Neuron (in vitro differentiated cells): Measurements from ENCODE around the gene PRR22.

ENCODE experiments used
- H2AFZ ChIP-seq: one replicate; pipeline ENCODE4 v1.6.1; 2013; ENCODE audit warnings: low read depth, mild to moderate bottlenecking, inconsistent platforms, low read length, moderate library complexity
- H3K27me3 ChIP-seq: one replicate; pipeline ENCODE4 v1.6.1; 2013; ENCODE audit warnings: low read length; ENCODE audit not compliant: insufficient read depth
- H3K36me3 ChIP-seq: one replicate; pipeline ENCODE4 v1.6.1; 2013; ENCODE audit warnings: low read length; ENCODE audit not compliant: insufficient read depth
- H3K4me1 ChIP-seq: one replicate; pipeline ENCODE4 v1.6.1; 2013; ENCODE audit warnings: low read length; ENCODE audit not compliant: insufficient read depth
- H3K4me3 ChIP-seq: 2 replicates; pipeline ENCODE4 v1.5.1; 2013; ENCODE audit warnings: mild to moderate bottlenecking, low read length, moderate library complexity
- H3K9me3 ChIP-seq: one replicate; pipeline ENCODE4 v1.6.1; 2013; ENCODE audit warnings: low read length

PRR22 gene

GRCh38 chr19:5793188-5793587 is 8.6 kb upstream of the PRR22 start:
- H3K4me3 ChIP-seq = no peak overlapping the region
- H3K9me3 ChIP-seq = no peaks in the 10 kb centered on the region

GRCh38 chr19:5792224-5792623 is 7.7 kb upstream of the PRR22 start:
- H3K36me3 ChIP-seq = peaks cover 27% of the 10 kb centered on the region
- H2AFZ ChIP-seq = no peak overlapping the region
- H3K27me3 ChIP-seq = no peaks in the 10 kb centered on the region
- no peaks in the 10 kb centered on the region for H3K9me3 ChIP-seq
- H3K4me3 ChIP-seq = no peak overlapping the region
- peaks cover 7% of the 10 kb centered on the region for H3K4me1 ChIP-seq

More at GRCh38 chr19:5793188-5793587, 8.6 kb upstream of the PRR22 start:
- Histone ChIP-seq H3K4me1 (peaks cover 7% of the 10 kb centered on the region), H3K36me3 (peaks cover 17% of the 10 kb centered on the region), H3K27me3 (no peaks in the 10 kb centered on the region), H2AFZ (no peak overlapping the region)

- Histone ChIP-seq H2AFZ (peak within 1 kb of the TSS; percentile 39), H3K36me3 (peaks cover 40% of the 10 kb centered on the region), H3K4me1 (peaks cover 7% of the 10 kb centered on the region), H3K9me3 (no peaks in the 10 kb centered on the region), H3K27me3 (no peaks in the 10 kb centered on the region), H3K4me3 (peak within 1 kb of the TSS; percentile 75)
These were observed 6.3 kb upstream of the PRR22 start, which contains the start of gene DUS3L for GRCh38 chr19:5790559-5791520. Gene DUS3L (minus strand): TSS chr19:5791163. CDS start chr19:5791141, 22 bp downstream.

- Histone ChIP-seq H3K36me3 (peaks cover 47% of the 10 kb centered on the region), H3K9me3 (no peaks in the 10 kb centered on the region), H3K4me3 (peak overlapping the region; percentile 75), H2AFZ (no peak overlapping the region), H3K27me3 (no peaks in the 10 kb centered on the region), H3K4me1 (peaks cover 7% of the 10 kb centered on the region)
These were observed 5.5 kb upstream of the PRR22 start for GRCh38 chr19:5789886-5790558.

GRCh38 chr19:5789351-5789761 is 4.8 kb upstream of the PRR22 start:
- Histone ChIP-seq H3K4me1 (peaks cover 7% of the 10 kb centered on the region), H3K27me3 (no peaks in the 10 kb centered on the region), H3K4me3 (no peak overlapping the region), H3K36me3 (peaks cover 51% of the 10 kb centered on the region), H3K9me3 (no peaks in the 10 kb centered on the region), H2AFZ (no peak overlapping the region)

GRCh38 chr19:5788422-5788821 is 3.9 kb upstream of the PRR22 start:
- no peak overlapping the region for H2AFZ ChIP-seq
- no peaks in the 10 kb centered on the region for H3K9me3 ChIP-seq
- H3K27me3 ChIP-seq = no peaks in the 10 kb centered on the region
- H3K36me3 ChIP-seq = peaks cover 54% of the 10 kb centered on the region
- H3K4me1 ChIP-seq = peaks cover 7% of the 10 kb centered on the region
- H3K4me3 ChIP-seq = no peak overlapping the region

GRCh38 chr19:5787409-5788182 is 3.0 kb upstream of the PRR22 start:
- no peak overlapping the region for H2AFZ ChIP-seq
- no peaks in the 10 kb centered on the region for H3K27me3 ChIP-seq
- H3K9me3 ChIP-seq = no peaks in the 10 kb centered on the region
- H3K4me1 ChIP-seq = peaks cover 7% of the 10 kb centered on the region
- H3K4me3 ChIP-seq = no peak overlapping the region
- H3K36me3 ChIP-seq = peaks cover 57% of the 10 kb centered on the region

- no peaks in the 10 kb centered on the region for H3K27me3 ChIP-seq
- no peak overlapping the region for H3K4me3 ChIP-seq
- H3K4me1 ChIP-seq = peaks cover 7% of the 10 kb centered on the region
- H2AFZ ChIP-seq = no peak overlapping the region
- no peaks in the 10 kb centered on the region for H3K9me3 ChIP-seq
- H3K36me3 ChIP-seq = peaks cover 57% of the 10 kb centered on the region
These were observed 2.3 kb upstream of the PRR22 start for GRCh38 chr19:5786593-5787408.

- Histone ChIP-seq H2AFZ (no peak overlapping the region), H3K9me3 (no peaks in the 10 kb centered on the region), H3K36me3 (peaks cover 57% of the 10 kb centered on the region), H3K4me1 (peaks cover 7% of the 10 kb centered on the region), H3K4me3 (no peak overlapping the region), H3K27me3 (no peaks in the 10 kb centered on the region)
These were observed 877 bp upstream of the PRR22 start for GRCh38 chr19:5785423-5785822.

GRCh38 chr19:5782945-5783919 is 1.3 kb downstream of the PRR22 start:
- H3K4me1 ChIP-seq = no peaks in the 10 kb centered on the region
- no peak overlapping the region for H2AFZ ChIP-seq
- H3K4me3 ChIP-seq = no peak overlapping the region
- H3K36me3 ChIP-seq = peaks cover 40% of the 10 kb centered on the region
- no peaks in the 10 kb centered on the region for H3K27me3 ChIP-seq
- H3K9me3 ChIP-seq = no peaks in the 10 kb centered on the region

GRCh38 chr19:5782322-5782721 is 2.2 kb downstream of the PRR22 start:
- Histone ChIP-seq H3K9me3 (no peaks in the 10 kb centered on the region), H3K4me3 (no peak overlapping the region), H2AFZ (no peak overlapping the region), H3K27me3 (no peaks in the 10 kb centered on the region), H3K36me3 (peaks cover 31% of the 10 kb centered on the region), H3K4me1 (no peaks in the 10 kb centered on the region)
